ENCODE data around the gene CATSPERB.

CATSPERB gene

DNA sequence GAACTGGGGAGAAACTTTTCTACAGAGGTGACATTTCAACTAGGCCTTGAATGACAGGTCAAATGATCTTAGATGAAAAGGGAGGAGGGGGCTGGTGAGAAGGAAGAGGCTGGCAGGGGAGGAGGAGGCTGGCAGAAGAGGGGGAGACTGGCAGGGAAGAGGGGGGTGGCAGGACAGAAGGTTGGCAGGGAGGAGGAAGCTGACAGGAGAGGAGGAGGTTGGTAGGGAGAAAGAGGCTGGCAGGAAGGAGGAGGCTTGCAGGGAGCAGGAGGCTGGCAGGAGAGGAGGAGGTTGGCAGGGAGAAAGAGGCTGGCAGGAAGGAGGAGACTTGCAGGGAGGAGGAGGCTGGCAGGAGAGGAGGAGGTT is 158.4 kb downstream of the CATSPERB start:
- no peaks in the 10 kb centered on the region for H4K20me1 ChIP-seq (ENCODE audit: insufficient read depth, low read length, poor library complexity, severe bottlenecking)
- H3K4me3 ChIP-seq (ENCODE audit: low read length, poor library complexity, severe bottlenecking) = peak overlapping the region; percentile 70
- H3K9me2 ChIP-seq (replicated peaks; ENCODE audit: low read depth, low read length) = no peaks in the 10 kb centered on the region
- TF ChIP-seq EZH2phosphoT487 (IDR thresholded peaks at IDR 0.05; ENCODE audit: borderline replicate concordance) = no peak
- TF ChIP-seq CTCF (conservative IDR thresholded peaks at IDR 0.05; ENCODE audit: low read length) = no peak
- H3F3A ChIP-seq (ENCODE audit: low read depth) = no peaks in the 10 kb centered on the region
- peak overlapping the region; percentile 84 for H2AFZ ChIP-seq (ENCODE audit: low read length)
- no peaks in the 10 kb centered on the region for H3K9me3 ChIP-seq (ENCODE audit: insufficient read depth, low read depth, low read length)
- peaks cover 7% of the 10 kb centered on the region for H3K27me3 ChIP-seq (ENCODE audit: insufficient read depth, low read length, poor library complexity, severe bottlenecking)
- H3K36me3 ChIP-seq (ENCODE audit: insufficient read depth, low read length) = no peaks in the 10 kb centered on the region
- H3K4me1 ChIP-seq (ENCODE audit: insufficient read depth, low read length, poor library complexity, severe bottlenecking) = peaks cover 16% of the 10 kb centered on the region
- peak overlapping the region; percentile 74 for H3K4me2 ChIP-seq (ENCODE audit: low read depth, low read length, poor library complexity, severe bottlenecking)
- no peak overlapping the region for H3K9ac ChIP-seq (ENCODE audit: low read depth, low read length, poor library complexity, severe bottlenecking)
- no peaks in the 10 kb centered on the region for H3K79me2 ChIP-seq (ENCODE audit: insufficient read depth, low read length)

DNA sequence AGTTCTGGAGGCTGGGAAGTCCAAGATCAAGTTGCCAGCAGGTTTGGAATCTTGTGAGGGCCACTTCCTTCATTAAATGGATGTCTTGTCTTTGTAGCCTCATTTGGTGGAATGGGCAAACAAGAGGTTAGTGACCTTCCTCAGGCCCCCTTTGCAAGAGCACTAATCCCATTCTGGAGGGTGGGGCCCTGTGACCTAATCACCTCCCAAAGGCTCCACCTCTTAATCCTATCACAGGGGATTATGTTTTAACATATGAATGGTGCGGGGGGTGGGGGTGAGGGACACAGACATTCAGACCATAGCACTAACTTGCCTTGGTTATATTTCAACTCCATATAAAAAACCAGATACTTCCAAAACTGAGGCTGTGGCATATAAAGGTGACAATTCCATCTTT is 161.9 kb downstream of the CATSPERB start:
- Histone ChIP-seq H3K9me2 (replicated peaks; ENCODE audit: low read depth, low read length) (no peaks in the 10 kb centered on the region), H3F3A (ENCODE audit: low read depth) (no peaks in the 10 kb centered on the region), H3K9ac (ENCODE audit: low read depth, low read length, poor library complexity, severe bottlenecking) (no peak overlapping the region), H3K4me2 (ENCODE audit: low read depth, low read length, poor library complexity, severe bottlenecking) (no peak overlapping the region), H4K20me1 (ENCODE audit: insufficient read depth, low read length, poor library complexity, severe bottlenecking) (no peaks in the 10 kb centered on the region), H3K9me3 (ENCODE audit: insufficient read depth, low read depth, low read length) (no peaks in the 10 kb centered on the region), H2AFZ (ENCODE audit: low read length) (no peak overlapping the region), H3K4me3 (ENCODE audit: low read length, poor library complexity, severe bottlenecking) (no peak overlapping the region), H3K27me3 (ENCODE audit: insufficient read depth, low read length, poor library complexity, severe bottlenecking) (peaks cover 7% of the 10 kb centered on the region), H3K4me1 (ENCODE audit: insufficient read depth, low read length, poor library complexity, severe bottlenecking) (peaks cover 11% of the 10 kb centered on the region), H3K36me3 (ENCODE audit: insufficient read depth, low read length) (no peaks in the 10 kb centered on the region), H3K79me2 (ENCODE audit: insufficient read depth, low read length) (no peaks in the 10 kb centered on the region)
- TF ChIP-seq EZH2phosphoT487 (IDR thresholded peaks at IDR 0.05; ENCODE audit: borderline replicate concordance) (no peak), CTCF (conservative IDR thresholded peaks at IDR 0.05; ENCODE audit: low read length) (no peak)

GRCh38 chr14:91569301-91569700 is 162.6 kb downstream of the CATSPERB start:
- Histone ChIP-seq H3F3A (ENCODE audit: low read depth) (no peaks in the 10 kb centered on the region), H4K20me1 (ENCODE audit: insufficient read depth, low read length, poor library complexity, severe bottlenecking) (no peaks in the 10 kb centered on the region), H3K9me2 (replicated peaks; ENCODE audit: low read depth, low read length) (no peaks in the 10 kb centered on the region), H3K4me2 (ENCODE audit: low read depth, low read length, poor library complexity, severe bottlenecking) (no peak overlapping the region), H3K79me2 (ENCODE audit: insufficient read depth, low read length) (no peaks in the 10 kb centered on the region), H2AFZ (ENCODE audit: low read length) (no peak overlapping the region), H3K27me3 (ENCODE audit: insufficient read depth, low read length, poor library complexity, severe bottlenecking) (peaks cover 2% of the 10 kb centered on the region), H3K4me3 (ENCODE audit: low read length, poor library complexity, severe bottlenecking) (no peak overlapping the region), H3K36me3 (ENCODE audit: insufficient read depth, low read length) (no peaks in the 10 kb centered on the region), H3K9me3 (ENCODE audit: insufficient read depth, low read depth, low read length) (no peaks in the 10 kb centered on the region), H3K9ac (ENCODE audit: low read depth, low read length, poor library complexity, severe bottlenecking) (no peak overlapping the region), H3K4me1 (ENCODE audit: insufficient read depth, low read length, poor library complexity, severe bottlenecking) (peaks cover 4% of the 10 kb centered on the region)
- TF ChIP-seq CTCF (conservative IDR thresholded peaks at IDR 0.05; ENCODE audit: low read length) (no peak), EZH2phosphoT487 (IDR thresholded peaks at IDR 0.05; ENCODE audit: borderline replicate concordance) (no peak)
